Endothelial cell (in vitro differentiated cells): ENCODE measurements around the gene ROR2. TPM values are rescaled to one million over a fixed set of nuclear protein-coding genes. Genes with fewer than 3 reads are reported as not detected.

Experiments
- DNase-seq: peaks from one replicate; pipeline ENCODE4 v3.0.0; 2021; ENCODE audit warnings: low spot score
- H3K27ac Mint-ChIP-seq: one replicate; pipeline ENCODE4 v1.8.0; 2021; ENCODE audit warnings: mixed read lengths, inconsistent platforms; ENCODE audit not compliant: unreplicated experiment
- H3K27me3 Mint-ChIP-seq: one replicate; pipeline ENCODE4 v1.8.0; 2021; ENCODE audit warnings: mild to moderate bottlenecking, moderate library complexity, mixed read lengths, inconsistent platforms; ENCODE audit not compliant: unreplicated experiment
- H3K36me3 Mint-ChIP-seq: one replicate; pipeline ENCODE4 v1.8.0; 2021; ENCODE audit warnings: mild to moderate bottlenecking, low read depth, mixed read lengths, inconsistent platforms; ENCODE audit not compliant: unreplicated experiment
- H3K4me1 Mint-ChIP-seq: one replicate; pipeline ENCODE4 v1.8.0; 2021; ENCODE audit warnings: mild to moderate bottlenecking, mixed read lengths, inconsistent platforms; ENCODE audit not compliant: unreplicated experiment
- H3K4me3 Mint-ChIP-seq: one replicate; pipeline ENCODE4 v1.8.0; 2021; ENCODE audit warnings: mild to moderate bottlenecking, mixed read lengths, inconsistent platforms; ENCODE audit not compliant: unreplicated experiment
- H3K9me3 Mint-ChIP-seq: one replicate; pipeline ENCODE4 v1.8.0; 2021; ENCODE audit warnings: mixed read lengths, inconsistent platforms; ENCODE audit not compliant: unreplicated experiment
- total RNA-seq: library from RNA; stranded (reverse); fragmentation: NEBNext Ultra II Directional; extraction: Animal tissue kit (Norgen Biotek cat#: 25700); gene quantifications from one replicate; pipeline ENCODE4 v1.2.1, GENCODE V29; 2021; ENCODE audit not compliant: unreplicated experiment
- TF ChIP-seq, protein P1 (sequence below): fragments of 200-600 bp; sonication (generic); IDR thresholded peaks from one replicate; pipeline ENCODE4 v1.5.0; 2021; ENCODE audit warnings: antibody characterized with exemption; ENCODE audit not compliant: unreplicated experiment

Gene ROR2
- total RNA-seq, 1 donor from 2014 or later, result 3.5 TPM

GRCh38 chr9:91873637-91874051, 76.4 kb downstream of the ROR2 start:
- no peak overlapping the region for H3K4me3 Mint-ChIP-seq
- H3K27ac Mint-ChIP-seq, result no peak overlapping the region
- H3K36me3 Mint-ChIP-seq, result no peaks in the 10 kb centered on the region
- no peak for DNase-seq
- TF ChIP-seq, protein P1, sequence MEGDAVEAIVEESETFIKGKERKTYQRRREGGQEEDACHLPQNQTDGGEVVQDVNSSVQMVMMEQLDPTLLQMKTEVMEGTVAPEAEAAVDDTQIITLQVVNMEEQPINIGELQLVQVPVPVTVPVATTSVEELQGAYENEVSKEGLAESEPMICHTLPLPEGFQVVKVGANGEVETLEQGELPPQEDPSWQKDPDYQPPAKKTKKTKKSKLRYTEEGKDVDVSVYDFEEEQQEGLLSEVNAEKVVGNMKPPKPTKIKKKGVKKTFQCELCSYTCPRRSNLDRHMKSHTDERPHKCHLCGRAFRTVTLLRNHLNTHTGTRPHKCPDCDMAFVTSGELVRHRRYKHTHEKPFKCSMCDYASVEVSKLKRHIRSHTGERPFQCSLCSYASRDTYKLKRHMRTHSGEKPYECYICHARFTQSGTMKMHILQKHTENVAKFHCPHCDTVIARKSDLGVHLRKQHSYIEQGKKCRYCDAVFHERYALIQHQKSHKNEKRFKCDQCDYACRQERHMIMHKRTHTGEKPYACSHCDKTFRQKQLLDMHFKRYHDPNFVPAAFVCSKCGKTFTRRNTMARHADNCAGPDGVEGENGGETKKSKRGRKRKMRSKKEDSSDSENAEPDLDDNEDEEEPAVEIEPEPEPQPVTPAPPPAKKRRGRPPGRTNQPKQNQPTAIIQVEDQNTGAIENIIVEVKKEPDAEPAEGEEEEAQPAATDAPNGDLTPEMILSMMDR, result no peak
- H3K27me3 Mint-ChIP-seq, result no peaks in the 10 kb centered on the region
- H3K9me3 Mint-ChIP-seq, result no peaks in the 10 kb centered on the region
- no peaks in the 10 kb centered on the region for H3K4me1 Mint-ChIP-seq

DNA sequence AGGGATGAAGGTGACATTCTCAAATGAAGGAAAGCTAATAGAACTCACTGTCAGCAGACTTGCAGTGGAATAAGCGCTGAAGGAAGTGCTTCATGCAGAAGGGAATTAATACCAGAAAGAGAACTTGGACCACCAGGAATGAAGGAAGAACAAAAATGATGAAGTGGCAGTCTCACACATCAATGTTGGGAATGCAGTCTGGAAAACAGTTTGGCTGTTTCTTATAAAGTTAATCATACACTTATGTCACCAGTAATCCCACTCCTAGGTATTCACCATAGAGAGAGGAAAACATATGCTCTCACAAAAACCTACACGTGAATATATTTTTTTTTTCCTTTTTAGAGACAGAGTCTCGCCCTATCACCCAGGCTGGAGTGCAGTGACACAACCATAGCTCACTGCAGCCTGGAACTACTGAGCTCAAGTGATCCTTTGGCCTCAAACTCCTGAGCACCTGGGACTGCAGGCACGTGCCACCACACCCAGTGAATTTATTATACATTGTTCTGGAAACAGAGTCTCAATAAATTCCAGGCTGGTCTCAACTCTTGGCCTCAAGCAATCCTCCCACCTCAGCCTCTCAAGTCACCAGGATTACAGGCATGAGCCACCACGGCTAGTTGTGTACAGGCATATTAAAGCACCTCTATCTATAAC, 81.2 kb downstream of the ROR2 start:
- Mint-ChIP-seq H3K27ac (no peak overlapping the region), H3K27me3 (no peaks in the 10 kb centered on the region), H3K36me3 (no peaks in the 10 kb centered on the region), H3K4me1 (no peaks in the 10 kb centered on the region), H3K4me3 (no peak overlapping the region), H3K9me3 (no peaks in the 10 kb centered on the region)
- no peak for DNase-seq
- TF ChIP-seq, protein P1, result no peak

GRCh38 chr9:91867740-91868139, 82.3 kb downstream of the ROR2 start:
- Mint-ChIP-seq H3K4me1 (no peaks in the 10 kb centered on the region), H3K36me3 (no peaks in the 10 kb centered on the region), H3K27me3 (no peaks in the 10 kb centered on the region), H3K9me3 (no peaks in the 10 kb centered on the region), H3K4me3 (no peak overlapping the region), H3K27ac (no peak overlapping the region)
- TF ChIP-seq, protein P1, result no peak
- no peak for DNase-seq

DNA sequence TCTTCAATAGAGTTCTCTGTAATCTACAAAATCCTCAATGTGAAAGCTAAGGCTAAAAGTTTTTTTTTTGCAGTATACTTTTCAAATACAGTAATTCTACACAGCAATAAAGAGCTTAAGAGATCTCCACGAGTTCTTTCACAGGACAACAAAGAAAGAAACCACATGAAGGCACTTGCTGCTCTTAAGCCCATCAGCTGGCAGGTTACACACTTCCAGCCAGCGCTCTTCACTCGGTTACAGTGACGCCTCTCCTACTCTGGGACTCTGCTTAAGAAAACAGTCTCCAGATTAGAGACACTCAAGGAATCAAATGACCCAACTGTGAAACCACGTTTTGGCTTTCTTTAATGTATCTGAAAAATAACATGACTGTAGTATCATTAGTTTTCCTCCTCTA, 85.0 kb downstream of the ROR2 start:
- no peak for DNase-seq
- no peak overlapping the region for H3K27ac Mint-ChIP-seq
- no peaks in the 10 kb centered on the region for H3K36me3 Mint-ChIP-seq
- TF ChIP-seq, protein P1, result no peak
- H3K4me1 Mint-ChIP-seq, result no peaks in the 10 kb centered on the region
- H3K27me3 Mint-ChIP-seq, result no peaks in the 10 kb centered on the region
- H3K4me3 Mint-ChIP-seq, result no peak overlapping the region
- no peaks in the 10 kb centered on the region for H3K9me3 Mint-ChIP-seq

DNA sequence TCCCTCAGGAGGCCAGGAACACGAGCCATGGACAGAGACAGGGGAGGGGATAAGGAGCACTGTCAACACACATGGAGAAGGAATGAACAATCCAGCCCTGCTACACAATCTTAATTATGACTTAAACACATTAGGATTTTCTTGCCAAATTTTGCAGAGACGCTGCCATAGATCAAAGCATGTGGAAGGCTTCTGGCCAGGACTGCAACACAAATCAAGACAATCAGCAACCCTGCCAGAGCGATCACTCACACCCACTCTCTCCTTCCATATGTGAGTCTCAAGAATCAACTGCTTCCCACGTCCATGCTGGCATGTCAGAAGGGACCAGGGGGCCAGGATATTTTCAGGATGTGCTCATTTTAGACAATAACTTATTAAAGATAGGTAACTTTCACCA, 85.6 kb downstream of the ROR2 start:
- H3K27ac Mint-ChIP-seq, result no peak overlapping the region

More for the DNA sequence above, 85.6 kb downstream of the ROR2 start:
- Mint-ChIP-seq H3K4me1 (no peaks in the 10 kb centered on the region), H3K4me3 (no peak overlapping the region), H3K36me3 (no peaks in the 10 kb centered on the region), H3K27me3 (no peaks in the 10 kb centered on the region), H3K9me3 (no peaks in the 10 kb centered on the region)
- no peak for DNase-seq
- TF ChIP-seq, protein P1, result no peak
